BE2C (cell line): ENCODE measurements around the gene C11orf21.

ENCODE experiments used
- DNase-seq: peaks from one replicate; pipeline ENCODE4 v3.0.0-alpha.2; 2020
- H3K27me3 ChIP-seq: fragments of 250-450 bp; sonication (Bioruptor Pico); 2 replicates; pipeline ENCODE4 v1.5.1; 2020; ENCODE audit warnings: mild to moderate bottlenecking
- H3K36me3 ChIP-seq: fragments of 250-450 bp; sonication (Bioruptor Pico); 2 replicates; pipeline ENCODE4 v1.5.1; 2020; ENCODE audit warnings: mild to moderate bottlenecking
- H3K4me1 ChIP-seq: fragments of 250-450 bp; sonication (Bioruptor Pico); 2 replicates; pipeline ENCODE4 v1.5.1; 2020
- H3K4me3 ChIP-seq: 2 replicates; pipeline ENCODE4 v1.5.1; 2011; ENCODE audit warnings: low read depth, low read length
- H3K9me3 ChIP-seq: fragments of 250-450 bp; sonication (Bioruptor Pico); 2 replicates; pipeline ENCODE4 v1.5.1; 2020
- TF ChIP-seq, protein P1 (sequence below): IDR thresholded peaks from 2 replicates; pipeline ENCODE4 v1.5.1; 2012; ENCODE audit warnings: mild to moderate bottlenecking, low read depth, low read length

The C11orf21 gene

DNA sequence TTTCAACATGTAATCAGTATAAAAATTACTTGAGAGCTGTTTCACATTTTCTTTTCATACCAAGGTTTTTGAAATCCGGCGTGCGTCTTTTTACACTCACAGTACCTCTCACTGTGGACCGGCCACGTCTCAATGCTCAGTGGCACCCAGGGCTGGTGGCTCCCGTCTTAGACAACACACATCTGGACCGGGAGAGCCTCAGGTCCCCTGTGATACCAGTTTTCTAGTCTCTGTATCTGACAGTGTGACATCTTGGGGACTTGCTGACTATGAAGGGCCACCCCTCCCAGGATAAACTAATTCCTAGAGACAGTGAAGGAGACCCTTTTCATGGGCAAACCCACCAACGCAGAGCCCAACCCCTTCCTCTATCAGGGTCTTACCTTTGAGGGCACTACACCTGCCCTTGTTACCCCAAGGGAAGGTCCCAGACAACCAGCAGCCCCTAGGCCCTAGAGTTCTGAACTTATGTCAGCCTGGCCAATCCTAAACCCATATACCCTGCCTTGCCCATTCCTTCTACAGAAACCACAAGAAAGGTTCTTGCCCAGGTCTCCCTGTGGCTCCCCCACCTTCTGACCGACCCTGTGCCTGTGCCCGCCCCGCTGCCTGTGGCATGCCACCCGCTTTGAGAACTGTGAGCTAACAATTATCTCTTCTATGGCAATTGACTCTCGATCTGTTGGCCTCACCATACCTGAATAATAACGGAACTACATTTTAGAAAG, 25.3 kb downstream of the C11orf21 start:
- Histone ChIP-seq H3K9me3 (no peaks in the 10 kb centered on the region), H3K4me1 (no peaks in the 10 kb centered on the region), H3K27me3 (no peaks in the 10 kb centered on the region), H3K4me3 (no peak overlapping the region), H3K36me3 (no peaks in the 10 kb centered on the region)
- TF ChIP-seq, protein P1, sequence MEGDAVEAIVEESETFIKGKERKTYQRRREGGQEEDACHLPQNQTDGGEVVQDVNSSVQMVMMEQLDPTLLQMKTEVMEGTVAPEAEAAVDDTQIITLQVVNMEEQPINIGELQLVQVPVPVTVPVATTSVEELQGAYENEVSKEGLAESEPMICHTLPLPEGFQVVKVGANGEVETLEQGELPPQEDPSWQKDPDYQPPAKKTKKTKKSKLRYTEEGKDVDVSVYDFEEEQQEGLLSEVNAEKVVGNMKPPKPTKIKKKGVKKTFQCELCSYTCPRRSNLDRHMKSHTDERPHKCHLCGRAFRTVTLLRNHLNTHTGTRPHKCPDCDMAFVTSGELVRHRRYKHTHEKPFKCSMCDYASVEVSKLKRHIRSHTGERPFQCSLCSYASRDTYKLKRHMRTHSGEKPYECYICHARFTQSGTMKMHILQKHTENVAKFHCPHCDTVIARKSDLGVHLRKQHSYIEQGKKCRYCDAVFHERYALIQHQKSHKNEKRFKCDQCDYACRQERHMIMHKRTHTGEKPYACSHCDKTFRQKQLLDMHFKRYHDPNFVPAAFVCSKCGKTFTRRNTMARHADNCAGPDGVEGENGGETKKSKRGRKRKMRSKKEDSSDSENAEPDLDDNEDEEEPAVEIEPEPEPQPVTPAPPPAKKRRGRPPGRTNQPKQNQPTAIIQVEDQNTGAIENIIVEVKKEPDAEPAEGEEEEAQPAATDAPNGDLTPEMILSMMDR, result no peak
- no peak for DNase-seq

DNA sequence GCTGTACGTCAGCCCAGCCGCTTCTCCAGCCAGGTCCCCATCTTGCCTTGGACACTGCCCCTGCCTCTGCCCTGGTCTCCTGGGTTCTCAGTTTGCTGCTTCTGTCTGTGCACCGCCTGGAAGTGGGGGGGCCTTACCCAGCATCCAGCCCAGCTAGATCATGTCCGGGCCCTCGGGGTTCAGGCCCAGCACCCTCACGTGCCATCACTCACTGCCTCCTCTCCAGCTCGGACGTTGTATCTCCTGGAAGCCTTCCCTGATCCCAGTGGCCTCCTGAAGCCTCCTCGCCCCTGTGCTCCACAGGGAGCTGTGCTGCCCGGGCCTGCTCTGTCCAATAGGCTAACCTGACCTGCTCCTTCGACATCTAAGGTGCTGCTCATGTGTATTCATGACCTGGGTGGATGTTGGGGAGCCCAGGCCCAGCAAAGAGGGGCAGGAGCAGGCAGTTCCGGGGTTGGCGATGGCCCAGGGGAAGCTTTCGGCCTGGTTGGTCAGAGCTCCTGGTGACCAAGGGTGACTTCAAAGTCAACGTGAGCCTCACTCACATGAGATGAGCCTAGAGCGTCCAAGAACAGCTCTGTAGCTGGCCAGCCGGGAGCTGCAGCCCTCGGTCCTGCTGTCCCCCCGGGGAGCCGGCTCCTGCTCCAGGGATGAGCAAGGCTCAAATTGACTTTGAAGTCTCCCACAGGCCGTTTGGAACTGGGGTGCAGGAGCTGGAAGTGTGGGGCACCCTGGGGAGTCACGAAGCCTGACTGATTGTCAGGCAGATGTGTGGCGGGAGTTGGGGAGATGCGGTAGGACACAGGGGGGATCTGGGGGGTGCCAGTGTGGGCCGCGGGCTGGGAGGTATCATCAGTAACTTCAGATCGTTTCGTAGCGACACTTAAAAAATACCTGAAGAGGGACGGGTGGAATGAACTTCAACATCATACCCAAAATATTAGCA, 26.1 kb downstream of the C11orf21 start:
- Histone ChIP-seq H3K9me3 (no peaks in the 10 kb centered on the region), H3K4me1 (no peaks in the 10 kb centered on the region), H3K4me3 (no peak overlapping the region), H3K36me3 (no peaks in the 10 kb centered on the region), H3K27me3 (peaks cover 5% of the 10 kb centered on the region)
- TF ChIP-seq, protein P1, result no peak
- no peak for DNase-seq

DNA sequence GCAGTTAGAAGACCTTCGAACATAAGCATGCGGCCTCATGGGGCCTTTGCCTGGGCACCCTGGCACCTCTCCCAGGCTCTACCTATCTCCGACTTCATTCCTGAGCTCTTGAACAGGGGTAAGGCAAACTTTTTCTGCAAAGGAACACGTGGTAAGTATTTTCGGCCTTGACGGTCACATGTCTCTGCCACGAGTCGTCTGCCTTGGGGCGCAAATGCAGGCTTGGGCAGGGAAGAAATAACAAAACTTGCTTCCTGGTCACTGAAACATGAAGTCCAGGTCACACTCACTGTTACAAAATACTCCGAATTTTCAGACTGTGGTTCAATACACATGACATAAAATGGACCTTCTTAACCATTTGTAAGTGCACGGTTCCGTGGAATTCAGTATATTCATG, 27.9 kb downstream of the C11orf21 start:
- Histone ChIP-seq H3K4me1 (no peaks in the 10 kb centered on the region), H3K27me3 (peaks cover 21% of the 10 kb centered on the region), H3K36me3 (no peaks in the 10 kb centered on the region), H3K9me3 (no peaks in the 10 kb centered on the region), H3K4me3 (no peak overlapping the region)
- no peak for DNase-seq
- TF ChIP-seq, protein P1, result no peak

DNA sequence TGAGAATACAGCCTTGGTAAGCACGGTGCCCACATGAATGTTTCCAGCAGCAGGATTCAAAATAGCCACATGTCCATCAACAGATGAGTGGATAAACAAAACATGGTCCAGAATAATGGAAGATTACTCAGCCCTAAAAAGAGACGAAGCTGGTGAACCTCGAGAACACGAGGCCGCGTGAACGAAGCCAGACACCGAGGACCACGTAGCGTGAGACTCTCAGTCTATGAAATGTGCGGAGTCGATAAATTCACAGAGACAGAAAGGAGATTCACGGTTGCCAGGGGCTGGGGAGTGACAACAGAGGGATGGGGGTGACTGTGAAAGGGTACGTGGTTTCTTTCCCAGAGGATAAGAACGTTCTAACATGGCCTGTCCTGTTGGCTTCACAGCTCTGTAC, 28.4 kb downstream of the C11orf21 start:
- no peak for DNase-seq
- peaks cover 25% of the 10 kb centered on the region for H3K27me3 ChIP-seq
- no peaks in the 10 kb centered on the region for H3K9me3 ChIP-seq
- no peaks in the 10 kb centered on the region for H3K36me3 ChIP-seq
- H3K4me1 ChIP-seq, result no peaks in the 10 kb centered on the region
- H3K4me3 ChIP-seq, result no peak overlapping the region
- TF ChIP-seq, protein P1, result no peak

DNA sequence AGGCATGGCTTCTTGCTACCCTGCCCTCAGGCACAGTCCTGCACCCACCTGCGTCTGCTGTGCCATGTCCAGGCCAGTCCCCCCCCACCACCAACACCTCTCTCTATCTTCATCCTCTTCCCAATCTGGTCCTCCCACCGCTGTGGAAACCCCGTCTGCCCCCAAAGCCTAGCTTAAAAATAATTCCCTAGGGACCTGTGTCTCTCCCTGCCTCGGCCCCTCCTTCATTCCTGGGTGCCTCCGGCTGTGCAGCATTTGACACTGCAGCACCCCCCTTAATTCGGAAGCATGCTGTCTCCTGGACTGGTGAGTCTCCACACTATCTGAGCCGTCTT, 28.8 kb downstream of the C11orf21 start:
- H3K4me3 ChIP-seq, result no peak overlapping the region
- TF ChIP-seq, protein P1, result no peak
- peaks cover 26% of the 10 kb centered on the region for H3K27me3 ChIP-seq
- DNase-seq, result no peak
- no peaks in the 10 kb centered on the region for H3K9me3 ChIP-seq
- no peaks in the 10 kb centered on the region for H3K4me1 ChIP-seq
- no peaks in the 10 kb centered on the region for H3K36me3 ChIP-seq
